Measurements from ENCODE around the gene SPEM1.

- no peak for TF ChIP-seq CTCF (IDR thresholded peaks at IDR 0.05; ENCODE audit: poor library complexity)
- TF ChIP-seq EZH2 (IDR thresholded peaks at IDR 0.05; ENCODE audit: borderline replicate concordance) = no peak
Measured at GRCh38 chr17:7460850-7461660, 40.9 kb downstream of the SPEM1 start.
